ENCODE measurements around the gene IMP4.

- no peak for TF ChIP-seq STAT1 (conservative IDR thresholded peaks at IDR 0.05)
- TF ChIP-seq POLR2A (IDR thresholded peaks at IDR 0.05; ENCODE audit: low read depth, low read length) = no peak
- no peak for TF ChIP-seq NFIC (IDR thresholded peaks at IDR 0.05; ENCODE audit: low read depth, low read length)
Observed at GRCh38 chr2:130316596-130316995, 26.1 kb upstream of the IMP4 start.

Data from GM12878 (cell line).